Astrocyte (in vitro differentiated cells and primary cell): ENCODE results near the gene ZNF786. TPM values are rescaled to one million over a fixed set of nuclear protein-coding genes. Genes with fewer than 3 reads are reported as not detected.
"Not testable (repeated sequence)": the region's sequence is repeated elsewhere in the genome, so short reads cannot be mapped to it uniquely, and the experiment has no call there.

Source experiments
- DNase-seq: peaks from one replicate; pipeline ENCODE4 v3.0.0-alpha.2; 2010; ENCODE audit warnings: low read depth
- FAIRE-seq: peaks from 2 replicates; lab custom pipeline; 2011; peaks lifted over from hg19 to GRCh38; lab: Jason Lieb, UNC
- H2AFZ ChIP-seq: 2 replicates; pipeline ENCODE4 v1.6.0; 2012; ENCODE audit warnings: low read depth, low read length, inconsistent platforms
- H3K27ac ChIP-seq: 2 replicates; pipeline ENCODE4 v1.5.1; 2011; ENCODE audit warnings: low read depth, low read length, inconsistent platforms
- H3K27me3 ChIP-seq: 2 replicates; pipeline ENCODE4 v1.6.0; 2011; ENCODE audit warnings: low read length, inconsistent platforms; ENCODE audit not compliant: insufficient read depth
- H3K36me3 ChIP-seq: 2 replicates; pipeline ENCODE4 v1.5.1; 2011; ENCODE audit warnings: low read length, inconsistent platforms; ENCODE audit not compliant: insufficient read depth
- H3K4me1 ChIP-seq: 2 replicates; pipeline ENCODE4 v1.5.1; 2011; ENCODE audit warnings: low read length, inconsistent platforms; ENCODE audit not compliant: insufficient read depth
- H3K4me2 ChIP-seq: 2 replicates; pipeline ENCODE4 v1.6.0; 2012; ENCODE audit warnings: low read length, inconsistent platforms
- H3K4me3 ChIP-seq: 2 replicates; pipeline ENCODE4 v1.5.1; 2011; ENCODE audit warnings: low read depth, mild to moderate bottlenecking, low read length, inconsistent platforms; ENCODE audit not compliant: insufficient read depth
- H3K79me2 ChIP-seq: 2 replicates; pipeline ENCODE4 v1.6.0; 2012; ENCODE audit warnings: mild to moderate bottlenecking, low read length, inconsistent platforms; ENCODE audit not compliant: insufficient read depth
- H3K9ac ChIP-seq: 2 replicates; pipeline ENCODE4 v1.6.0; 2012; ENCODE audit warnings: mild to moderate bottlenecking, low read length, inconsistent platforms
- H3K9me3 ChIP-seq: 2 replicates; pipeline ENCODE4 v1.5.1; 2012; ENCODE audit warnings: low read depth, mild to moderate bottlenecking, low read length, inconsistent platforms; ENCODE audit not compliant: insufficient read depth
- H4K20me1 ChIP-seq: 2 replicates; pipeline ENCODE4 v1.6.0; 2012; ENCODE audit warnings: low read length, inconsistent platforms; ENCODE audit not compliant: insufficient read depth
- H3K27ac Mint-ChIP-seq: one replicate; pipeline ENCODE4 v1.8.0; 2021; ENCODE audit warnings: mild to moderate bottlenecking, mixed read lengths; ENCODE audit not compliant: unreplicated experiment
- H3K27me3 Mint-ChIP-seq: one replicate; pipeline ENCODE4 v1.8.0; 2021; ENCODE audit warnings: low read depth, mixed read lengths; ENCODE audit not compliant: unreplicated experiment
- H3K36me3 Mint-ChIP-seq: one replicate; pipeline ENCODE4 v1.8.0; 2021; ENCODE audit warnings: low read depth, mixed read lengths; ENCODE audit not compliant: unreplicated experiment
- H3K4me1 Mint-ChIP-seq: one replicate; pipeline ENCODE4 v1.8.0; 2021; ENCODE audit warnings: low read depth, mixed read lengths; ENCODE audit not compliant: unreplicated experiment
- H3K4me3 Mint-ChIP-seq: one replicate; pipeline ENCODE4 v1.8.0; 2021; ENCODE audit warnings: mild to moderate bottlenecking, moderate library complexity, mixed read lengths; ENCODE audit not compliant: unreplicated experiment
- H3K9me3 Mint-ChIP-seq: one replicate; pipeline ENCODE4 v1.8.0; 2021; ENCODE audit warnings: mild to moderate bottlenecking, mixed read lengths; ENCODE audit not compliant: unreplicated experiment
- EZH2 ChIP-seq: IDR thresholded peaks from 2 replicates; pipeline ENCODE4 v1.6.1; 2012; ENCODE audit warnings: mild to moderate bottlenecking, low read length, inconsistent platforms; ENCODE audit not compliant: insufficient read depth
- total RNA-seq: library from RNA; stranded (reverse); gene quantifications from 2 replicates; pipeline ENCODE4 v1.2.1, GENCODE V29; 2021
- TF ChIP-seq, protein P1 (sequence below): IDR thresholded peaks from 2 replicates; pipeline ENCODE4 v1.5.1; 2011; ENCODE audit warnings: low read depth, mild to moderate bottlenecking, inconsistent platforms, low read length, moderate library complexity; ENCODE audit not compliant: insufficient read depth

The ZNF786 gene
- total RNA-seq, 1 donor from 2014 or later, result 9.9 TPM

DNA sequence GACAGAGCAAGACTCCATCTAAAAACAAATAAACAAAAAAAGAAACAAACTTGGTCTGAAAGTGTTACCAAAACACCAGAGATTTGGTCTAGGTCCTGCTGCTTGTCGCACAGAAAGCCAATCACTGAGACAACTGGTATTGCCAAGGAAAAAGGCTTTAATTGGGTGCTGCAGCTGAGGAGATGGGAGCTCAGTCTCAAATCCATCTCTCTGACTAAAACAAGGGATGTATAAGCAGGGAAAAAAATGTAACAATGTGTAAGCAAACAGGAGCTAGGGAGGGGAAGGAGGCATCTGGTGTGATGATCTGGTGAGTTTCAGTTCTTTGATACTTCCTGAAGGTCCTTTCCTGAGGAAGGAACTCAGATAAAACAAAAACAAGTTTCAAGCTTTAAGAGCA, 53.8 kb downstream of the ZNF786 start:
- FAIRE-seq (no peak), DNase-seq (no peak)
- Histone ChIP-seq H3K9ac (no peak overlapping the region), H3K9me3 (no peaks in the 10 kb centered on the region), H3K27me3 (no peaks in the 10 kb centered on the region), H3K79me2 (no peaks in the 10 kb centered on the region), H3K27ac (no peak overlapping the region), H3K4me1 (no peaks in the 10 kb centered on the region), H2AFZ (no peak overlapping the region), H3K36me3 (no peaks in the 10 kb centered on the region), H4K20me1 (no peaks in the 10 kb centered on the region), H3K4me2 (no peak overlapping the region), H3K4me3 (no peak overlapping the region)
- TF ChIP-seq, protein P1, sequence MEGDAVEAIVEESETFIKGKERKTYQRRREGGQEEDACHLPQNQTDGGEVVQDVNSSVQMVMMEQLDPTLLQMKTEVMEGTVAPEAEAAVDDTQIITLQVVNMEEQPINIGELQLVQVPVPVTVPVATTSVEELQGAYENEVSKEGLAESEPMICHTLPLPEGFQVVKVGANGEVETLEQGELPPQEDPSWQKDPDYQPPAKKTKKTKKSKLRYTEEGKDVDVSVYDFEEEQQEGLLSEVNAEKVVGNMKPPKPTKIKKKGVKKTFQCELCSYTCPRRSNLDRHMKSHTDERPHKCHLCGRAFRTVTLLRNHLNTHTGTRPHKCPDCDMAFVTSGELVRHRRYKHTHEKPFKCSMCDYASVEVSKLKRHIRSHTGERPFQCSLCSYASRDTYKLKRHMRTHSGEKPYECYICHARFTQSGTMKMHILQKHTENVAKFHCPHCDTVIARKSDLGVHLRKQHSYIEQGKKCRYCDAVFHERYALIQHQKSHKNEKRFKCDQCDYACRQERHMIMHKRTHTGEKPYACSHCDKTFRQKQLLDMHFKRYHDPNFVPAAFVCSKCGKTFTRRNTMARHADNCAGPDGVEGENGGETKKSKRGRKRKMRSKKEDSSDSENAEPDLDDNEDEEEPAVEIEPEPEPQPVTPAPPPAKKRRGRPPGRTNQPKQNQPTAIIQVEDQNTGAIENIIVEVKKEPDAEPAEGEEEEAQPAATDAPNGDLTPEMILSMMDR, result no peak
- no peak for TF ChIP-seq EZH2
- Mint-ChIP-seq H3K4me3 (no peak overlapping the region), H3K4me1 (no peaks in the 10 kb centered on the region), H3K27ac (no peak overlapping the region), H3K27me3 (peaks cover 3% of the 10 kb centered on the region), H3K36me3 (peaks cover 3% of the 10 kb centered on the region), H3K9me3 (peaks cover 10% of the 10 kb centered on the region)

GRCh38 chr7:149031353-149031910, 59.1 kb downstream of the ZNF786 start:
- FAIRE-seq (no peak), DNase-seq (no peak)
- H3K4me1 ChIP-seq, result peaks cover 11% of the 10 kb centered on the region
- H3K27me3 ChIP-seq, result no peaks in the 10 kb centered on the region
- peaks cover 2% of the 10 kb centered on the region for H3K36me3 Mint-ChIP-seq
- no peak overlapping the region for H3K9ac ChIP-seq
- H3K36me3 ChIP-seq, result no peaks in the 10 kb centered on the region
- peaks cover 3% of the 10 kb centered on the region for H3K27me3 Mint-ChIP-seq
- H2AFZ ChIP-seq, result no peak overlapping the region
- no peaks in the 10 kb centered on the region for H3K9me3 ChIP-seq
- no peak overlapping the region for H3K27ac Mint-ChIP-seq
- H3K27ac ChIP-seq, result no peak overlapping the region
- TF ChIP-seq, protein P1, result no peak
- TF ChIP-seq EZH2, result no peak
- peaks cover 18% of the 10 kb centered on the region for H3K79me2 ChIP-seq
- no peak overlapping the region for H3K4me2 ChIP-seq
- no peak overlapping the region for H3K4me3 Mint-ChIP-seq
- H4K20me1 ChIP-seq, result peaks cover 12% of the 10 kb centered on the region
- no peak overlapping the region for H3K4me3 ChIP-seq
- peaks cover 8% of the 10 kb centered on the region for H3K4me1 Mint-ChIP-seq
- H3K9me3 Mint-ChIP-seq, result peaks cover 3% of the 10 kb centered on the region

GRCh38 chr7:149030439-149030838, 60.1 kb downstream of the ZNF786 start:
- peaks cover 14% of the 10 kb centered on the region for H3K4me1 Mint-ChIP-seq
- H3K4me3 ChIP-seq, H3K9ac ChIP-seq, H3K27ac Mint-ChIP-seq, H3K27me3 Mint-ChIP-seq, H3K4me2 ChIP-seq, H3K4me3 Mint-ChIP-seq, H3K36me3 Mint-ChIP-seq, FAIRE-seq, DNase-seq, H3K27me3 ChIP-seq, H3K9me3 Mint-ChIP-seq, H3K27ac ChIP-seq, H3K9me3 ChIP-seq, H2AFZ ChIP-seq, H3K36me3 ChIP-seq: not testable (repeated sequence)
- Histone ChIP-seq H3K79me2 (peaks cover 28% of the 10 kb centered on the region), H3K4me1 (peaks cover 16% of the 10 kb centered on the region), H4K20me1 (peaks cover 22% of the 10 kb centered on the region)
